Testis (tissue), 3 donors: ENCODE measurements around the gene UBE2V1. TPM values are rescaled to one million over a fixed set of nuclear protein-coding genes. Genes with fewer than 3 reads are reported as not detected.

Experiments used
- DNase-seq: peaks from one replicate; pipeline ENCODE4 v3.0.0-alpha.2; 2019
- H3K27ac ChIP-seq, 2 donors: fragments of 200-600 bp; sonication (generic); one replicate each; pipeline ENCODE4 v1.5.1; 2019
- H3K27me3 ChIP-seq: fragments of 200-600 bp; sonication (generic); one replicate; pipeline ENCODE4 v1.5.1; 2019
- H3K36me3 ChIP-seq: fragments of 200-600 bp; sonication (generic); one replicate; pipeline ENCODE4 v1.5.1; 2017; ENCODE audit warnings: low read depth; ENCODE audit errors: missing control alignments
- H3K4me1 ChIP-seq: fragments of 200-600 bp; sonication (generic); one replicate; pipeline ENCODE4 v1.5.1; 2019
- H3K4me3 ChIP-seq, 2 donors: fragments of 200-600 bp; sonication (generic); one replicate each; pipeline ENCODE4 v1.5.1; 2017 to 2019
- H3K9me3 ChIP-seq: fragments of 200-600 bp; sonication (generic); one replicate; pipeline ENCODE4 v1.5.1; 2017
- CTCF ChIP-seq, 3 experiments: fragments of 450-650 bp in 2 of 3; fragments of 200-600 bp in 1 of 3; sonication (generic) in 1 of 3; IDR thresholded peaks; one replicate each; pipeline ENCODE4 v1.5.1; 2016 to 2019; ENCODE audit warnings: antibody characterized with exemption in 3 of 3, mild to moderate bottlenecking in 2 of 3, moderate library complexity in 1 of 3
- POLR2A ChIP-seq: fragments of 450-650 bp; IDR thresholded peaks from one replicate; pipeline ENCODE4 v1.6.1; 2017; ENCODE audit warnings: antibody characterized with exemption, mild to moderate bottlenecking, moderate library complexity
- WGBS, 2 donors: methylation state at CpG; one replicate each; pipeline ENCODE4 v1.1.5; 2018; 5-methylcytosine and 5-hydroxymethylcytosine counted together
- intact Hi-C: fragments of 100-400 bp; cut with DNase I; formaldehyde crosslinking; loops from one replicate; pipeline ENCODE4 v1.15.1; 2023; ENCODE audit warnings: low total_unique reads
- polyA plus RNA-seq: library from polyadenylated mRNA; stranded (reverse); fragments of 350-450 nt; fragmentation: Illumina TruSeq; extraction: RNeasy Lipid Tissue Mini Kit (QIAGEN cat#74804); gene quantifications from one replicate; pipeline ENCODE4 v1.2.3, GENCODE V29; 2014; ENCODE audit warnings: low read depth, low replicate concordance; ENCODE audit not compliant: insufficient read depth
- total RNA-seq, 2 donors: library from RNA; depleted of rRNA; stranded (reverse); fragments of >200 nt; gene quantifications; one replicate each; pipeline ENCODE4 v1.2.3, GENCODE V29; 2016

Gene UBE2V1
- total and polyA plus RNA-seq, 3 donors from 2014 or later = 78.1 to 121 (median 80.5) TPM

- H3K9me3 ChIP-seq = no peaks in the 10 kb centered on the region
- no peaks in the 10 kb centered on the region for H3K27me3 ChIP-seq
- H3K27ac ChIP-seq = no peak overlapping the region
- TF ChIP-seq CTCF (IDR thresholded peaks at IDR 0.05) (no peak), POLR2A (no peak)
- no peaks in the 10 kb centered on the region for H3K36me3 ChIP-seq
- H3K4me1 ChIP-seq = peaks cover 29% of the 10 kb centered on the region
- no peak overlapping the region for H3K4me3 ChIP-seq
- DNase-seq = no peak
- intact Hi-C loops = no loop called here
- 88 to 93% methylated on average over 11 to 12 of the region's 12 CpGs for WGBS, 2 donors
Observed at GRCh38 chr20:50141811-50142561, 29.0 kb upstream of the UBE2V1 start.

- TF ChIP-seq POLR2A (no peak), CTCF (IDR thresholded peaks at IDR 0.05) (no peak)
- Histone ChIP-seq H3K4me3 (no peak overlapping the region), H3K36me3 (no peaks in the 10 kb centered on the region), H3K4me1 (peaks cover 32% of the 10 kb centered on the region), H3K9me3 (no peaks in the 10 kb centered on the region), H3K27me3 (no peaks in the 10 kb centered on the region), H3K27ac (no peak overlapping the region)
- intact Hi-C loops = no loop called here
- 70 to 87% methylated on average over 6 of the region's 6 CpGs for WGBS, 2 donors
- no peak for DNase-seq
Observed at GRCh38 chr20:50141018-50141675, 28.2 kb upstream of the UBE2V1 start.

GRCh38 chr20:50140339-50140859 is 27.4 kb upstream of the UBE2V1 start:
- DNase-seq = no peak
- 88 to 93% methylated on average over 11 of the region's 11 CpGs for WGBS, 2 donors
- no peak overlapping the region for H3K27ac ChIP-seq
- H3K4me1 ChIP-seq = peaks cover 32% of the 10 kb centered on the region
- H3K36me3 ChIP-seq = no peaks in the 10 kb centered on the region
- H3K9me3 ChIP-seq = no peaks in the 10 kb centered on the region
- no peaks in the 10 kb centered on the region for H3K27me3 ChIP-seq
- TF ChIP-seq CTCF (IDR thresholded peaks at IDR 0.05) = no peak
- no peak for TF ChIP-seq POLR2A
- intact Hi-C loops = no loop called here
- H3K4me3 ChIP-seq = no peak overlapping the region

GRCh38 chr20:50138479-50139393 is 25.8 kb upstream of the UBE2V1 start:
- DNase-seq = peak; percentile 69
- Histone ChIP-seq H3K9me3 (no peaks in the 10 kb centered on the region), H3K36me3 (no peaks in the 10 kb centered on the region), H3K27me3 (no peaks in the 10 kb centered on the region), H3K4me1 (peaks cover 35% of the 10 kb centered on the region), H3K27ac (peak overlapping the region; percentile 84 to 90), H3K4me3 (no peak overlapping the region)
- TF ChIP-seq POLR2A (no peak), CTCF (IDR thresholded peaks at IDR 0.05) (no peak)
- intact Hi-C loops = no loop called here
- WGBS, 2 donors = 62 to 68% methylated on average over 24 to 29 of the region's 29 CpGs
